Nephron (organoid): ENCODE results near the gene MRPS15.
"Not testable (repeated sequence)": the region's sequence is repeated elsewhere in the genome, so short reads cannot be mapped to it uniquely, and the experiment has no call there.

Source experiments
- H3K27ac Mint-ChIP-seq, 3 experiments: 2 replicates each; pipeline ENCODE4 v1.8.0; 2020; ENCODE audit warnings: mixed read lengths in 3 of 3, mild to moderate bottlenecking in 2 of 3, moderate library complexity in 1 of 3
- H3K27me3 Mint-ChIP-seq: 2 replicates; pipeline ENCODE4 v1.8.0; 2021; ENCODE audit warnings: low read depth, mild to moderate bottlenecking, moderate library complexity, mixed read lengths
- H3K36me3 Mint-ChIP-seq: 2 replicates; pipeline ENCODE4 v1.8.0; 2020; ENCODE audit warnings: low read depth, mixed read lengths
- H3K4me1 Mint-ChIP-seq: 2 replicates; pipeline ENCODE4 v1.8.0; 2020; ENCODE audit warnings: mixed read lengths
- H3K4me3 Mint-ChIP-seq, 3 experiments: 2 replicates each; pipeline ENCODE4 v1.8.0; 2020; ENCODE audit warnings: mild to moderate bottlenecking in 3 of 3, mixed read lengths in 3 of 3, moderate library complexity in 2 of 3
- H3K9me3 Mint-ChIP-seq: 2 replicates; pipeline ENCODE4 v1.8.0; 2020; ENCODE audit warnings: mixed read lengths
- TF ChIP-seq, protein P1 (sequence below), 3 experiments: fragments of 200-600 bp; sonication (generic); IDR thresholded peaks; one replicate each; pipeline ENCODE4 v1.5.0; 2021; ENCODE audit warnings: antibody characterized with exemption in 3 of 3; ENCODE audit not compliant: unreplicated experiment in 3 of 3

Gene MRPS15

GRCh38 chr1:36481091-36481490 is 16.9 kb upstream of the MRPS15 start:
- Mint-ChIP-seq H3K4me3 (no peak overlapping the region), H3K27me3 (peaks cover 10% of the 10 kb centered on the region), H3K4me1 (peaks cover 7% of the 10 kb centered on the region), H3K36me3 (no peaks in the 10 kb centered on the region), H3K27ac (no peak overlapping the region), H3K9me3 (no peaks in the 10 kb centered on the region)
- TF ChIP-seq, protein P1, sequence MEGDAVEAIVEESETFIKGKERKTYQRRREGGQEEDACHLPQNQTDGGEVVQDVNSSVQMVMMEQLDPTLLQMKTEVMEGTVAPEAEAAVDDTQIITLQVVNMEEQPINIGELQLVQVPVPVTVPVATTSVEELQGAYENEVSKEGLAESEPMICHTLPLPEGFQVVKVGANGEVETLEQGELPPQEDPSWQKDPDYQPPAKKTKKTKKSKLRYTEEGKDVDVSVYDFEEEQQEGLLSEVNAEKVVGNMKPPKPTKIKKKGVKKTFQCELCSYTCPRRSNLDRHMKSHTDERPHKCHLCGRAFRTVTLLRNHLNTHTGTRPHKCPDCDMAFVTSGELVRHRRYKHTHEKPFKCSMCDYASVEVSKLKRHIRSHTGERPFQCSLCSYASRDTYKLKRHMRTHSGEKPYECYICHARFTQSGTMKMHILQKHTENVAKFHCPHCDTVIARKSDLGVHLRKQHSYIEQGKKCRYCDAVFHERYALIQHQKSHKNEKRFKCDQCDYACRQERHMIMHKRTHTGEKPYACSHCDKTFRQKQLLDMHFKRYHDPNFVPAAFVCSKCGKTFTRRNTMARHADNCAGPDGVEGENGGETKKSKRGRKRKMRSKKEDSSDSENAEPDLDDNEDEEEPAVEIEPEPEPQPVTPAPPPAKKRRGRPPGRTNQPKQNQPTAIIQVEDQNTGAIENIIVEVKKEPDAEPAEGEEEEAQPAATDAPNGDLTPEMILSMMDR (IDR thresholded peaks at IDR 0.05; ENCODE audit: unreplicated experiment in 3 of 3) = no peak

DNA sequence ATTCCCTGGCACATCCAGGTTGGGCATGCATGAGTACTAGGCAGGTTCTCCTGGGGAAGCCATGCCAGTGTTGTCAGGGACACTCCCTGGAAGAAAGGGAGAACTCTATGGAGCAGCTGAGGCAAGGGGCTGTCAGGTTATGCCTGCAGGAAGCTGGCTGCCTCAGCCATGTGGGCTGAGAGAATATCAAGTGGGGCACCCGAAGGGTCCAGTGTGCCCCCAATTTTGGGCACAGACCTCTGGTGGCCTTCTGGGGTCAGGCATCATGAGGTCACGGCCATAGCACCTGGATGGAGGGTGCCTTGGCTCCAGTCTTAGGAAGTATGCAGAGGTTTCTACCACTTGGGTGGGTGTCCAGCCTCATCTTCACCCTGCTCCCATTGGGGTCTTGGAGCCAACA is 16.0 kb upstream of the MRPS15 start:
- TF ChIP-seq, protein P1 (IDR thresholded peaks at IDR 0.05; ENCODE audit: unreplicated experiment in 3 of 3) = no peak
- no peak overlapping the region for H3K4me3 Mint-ChIP-seq
- no peaks in the 10 kb centered on the region for H3K36me3 Mint-ChIP-seq
- no peak overlapping the region for H3K27ac Mint-ChIP-seq
- H3K9me3 Mint-ChIP-seq = no peaks in the 10 kb centered on the region
- H3K4me1 Mint-ChIP-seq = peaks cover 7% of the 10 kb centered on the region
- H3K27me3 Mint-ChIP-seq = peaks cover 10% of the 10 kb centered on the region

- Mint-ChIP-seq H3K4me3 (no peak overlapping the region), H3K27me3 (peaks cover 10% of the 10 kb centered on the region), H3K4me1 (peaks cover 7% of the 10 kb centered on the region), H3K27ac (no peak overlapping the region), H3K36me3 (no peaks in the 10 kb centered on the region), H3K9me3 (no peaks in the 10 kb centered on the region)
- TF ChIP-seq, protein P1 (IDR thresholded peaks at IDR 0.05; ENCODE audit: unreplicated experiment in 3 of 3) = no peak
Measured at GRCh38 chr1:36479505-36480051, 15.4 kb upstream of the MRPS15 start.

DNA sequence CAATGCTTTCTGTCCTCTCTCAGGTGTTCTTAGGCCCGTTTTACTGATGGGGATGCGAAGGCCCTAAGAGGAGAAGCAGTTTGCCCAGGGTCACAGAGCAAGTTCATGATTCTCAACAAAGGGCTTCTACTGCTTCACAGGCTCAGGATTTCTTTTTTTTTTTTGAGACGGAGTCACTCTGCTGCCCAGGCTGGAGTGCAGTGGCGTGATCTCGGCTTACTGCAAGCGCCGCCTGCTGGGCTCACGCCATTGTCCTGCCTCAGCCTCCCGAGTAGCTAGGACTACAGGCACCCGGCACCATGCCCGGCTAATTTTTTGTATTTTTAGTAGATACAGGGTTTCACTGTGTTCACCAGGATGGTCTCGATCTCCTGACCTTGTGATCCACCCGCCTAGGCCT is 13.4 kb upstream of the MRPS15 start:
- not testable (repeated sequence) for H3K27ac Mint-ChIP-seq, H3K36me3 Mint-ChIP-seq, H3K27me3 Mint-ChIP-seq, H3K4me3 Mint-ChIP-seq, H3K9me3 Mint-ChIP-seq
- peaks cover 11% of the 10 kb centered on the region for H3K4me1 Mint-ChIP-seq

GRCh38 chr1:36476945-36477344 is 12.8 kb upstream of the MRPS15 start:
- Mint-ChIP-seq H3K27ac (no peak overlapping the region), H3K27me3 (peaks cover 7% of the 10 kb centered on the region), H3K36me3 (no peaks in the 10 kb centered on the region), H3K4me3 (no peak overlapping the region), H3K4me1 (peaks cover 7% of the 10 kb centered on the region), H3K9me3 (no peaks in the 10 kb centered on the region)
- TF ChIP-seq, protein P1 (IDR thresholded peaks at IDR 0.05; ENCODE audit: unreplicated experiment in 3 of 3) = no peak

GRCh38 chr1:36475910-36476604 is 11.9 kb upstream of the MRPS15 start:
- H3K27ac Mint-ChIP-seq = no peak overlapping the region

More at GRCh38 chr1:36475910-36476604, 11.9 kb upstream of the MRPS15 start:
- TF ChIP-seq, protein P1 (IDR thresholded peaks at IDR 0.05; ENCODE audit: unreplicated experiment in 3 of 3) = no peak
- peaks cover 9% of the 10 kb centered on the region for H3K4me1 Mint-ChIP-seq
- H3K36me3 Mint-ChIP-seq = no peaks in the 10 kb centered on the region
- H3K27me3 Mint-ChIP-seq = no peaks in the 10 kb centered on the region
- H3K9me3 Mint-ChIP-seq = no peaks in the 10 kb centered on the region
- no peak overlapping the region for H3K4me3 Mint-ChIP-seq
